ENCODE data around the gene IMPDH2.

The IMPDH2 gene

GRCh38 chr3:48985831-48986376 is 43.3 kb downstream of the IMPDH2 start:
- no peak for TF ChIP-seq Cebpa-rat (IDR thresholded peaks at IDR 0.05)
- H3K9ac ChIP-seq = 0 out of 2 replicates have a peak overlapping the region, but pooled peaks have one; percentile 15
- H3K36me3 ChIP-seq = peaks cover 63% of the 10 kb centered on the region

GRCh38 chr3:48984663-48985062 is 44.5 kb downstream of the IMPDH2 start:
- peaks cover 16% of the 10 kb centered on the region for H4K20me1 ChIP-seq
- peaks cover 75% of the 10 kb centered on the region for H3K36me3 ChIP-seq
- no peaks in the 10 kb centered on the region for H3K9me3 ChIP-seq

More at GRCh38 chr3:48985831-48986376, 43.3 kb downstream of the IMPDH2 start:
- Histone ChIP-seq H3K4me1 (peaks cover 23% of the 10 kb centered on the region), H3K4me2 (no peak overlapping the region), H3K9me3 (no peaks in the 10 kb centered on the region), H4K20me1 (peaks cover 16% of the 10 kb centered on the region), H3K27me3 (peaks cover 20% of the 10 kb centered on the region; the same call in 1 of the 2 replicates), H3K27ac (no peak overlapping the region), H3K4me3 (no peak overlapping the region)

GRCh38 chr3:48983096-48983495 is 46.1 kb downstream of the IMPDH2 start:
- Histone ChIP-seq H4K20me1 (peaks cover 16% of the 10 kb centered on the region), H3K36me3 (peaks cover 90% of the 10 kb centered on the region)

More at GRCh38 chr3:48984663-48985062, 44.5 kb downstream of the IMPDH2 start:
- Histone ChIP-seq H3K27ac (no peak overlapping the region), H3K9ac (no peak overlapping the region), H3K27me3 (peaks cover 8% of the 10 kb centered on the region; the same call in 1 of the 2 replicates), H3K4me1 (peaks cover 17% of the 10 kb centered on the region), H3K4me3 (no peak overlapping the region), H3K4me2 (no peak overlapping the region)
- no peak for TF ChIP-seq Cebpa-rat (IDR thresholded peaks at IDR 0.05)

GRCh38 chr3:48982686-48983085 is 46.5 kb downstream of the IMPDH2 start:
- no peak overlapping the region for H3K4me2 ChIP-seq
- peaks cover 16% of the 10 kb centered on the region for H4K20me1 ChIP-seq
- peaks cover 94% of the 10 kb centered on the region for H3K36me3 ChIP-seq
- TF ChIP-seq Cebpa-rat (IDR thresholded peaks at IDR 0.05) = no peak
- H3K9me3 ChIP-seq = no peaks in the 10 kb centered on the region
- no peaks in the 10 kb centered on the region for H3K27me3 ChIP-seq
- H3K4me3 ChIP-seq = no peak overlapping the region
- no peaks in the 10 kb centered on the region for H3K4me1 ChIP-seq
- no peak overlapping the region for H3K27ac ChIP-seq
- no peak overlapping the region for H3K9ac ChIP-seq

More at GRCh38 chr3:48983096-48983495, 46.1 kb downstream of the IMPDH2 start:
- Histone ChIP-seq H3K4me1 (peaks cover 2% of the 10 kb centered on the region), H3K9ac (no peak overlapping the region), H3K9me3 (no peaks in the 10 kb centered on the region), H3K4me3 (no peak overlapping the region), H3K27ac (no peak overlapping the region), H3K27me3 (no peaks in the 10 kb centered on the region), H3K4me2 (no peak overlapping the region)
- TF ChIP-seq Cebpa-rat (IDR thresholded peaks at IDR 0.05) = no peak

GRCh38 chr3:48982016-48982415 is 47.2 kb downstream of the IMPDH2 start:
- no peak overlapping the region for H3K9ac ChIP-seq
- H3K27ac ChIP-seq = no peak overlapping the region
- no peaks in the 10 kb centered on the region for H3K4me1 ChIP-seq
- H3K4me3 ChIP-seq = no peak overlapping the region
- no peaks in the 10 kb centered on the region for H3K27me3 ChIP-seq
- H3K4me2 ChIP-seq = no peak overlapping the region
- H3K9me3 ChIP-seq = no peaks in the 10 kb centered on the region
- TF ChIP-seq Cebpa-rat (IDR thresholded peaks at IDR 0.05) = no peak
- H3K36me3 ChIP-seq = peaks cover 99% of the 10 kb centered on the region
- H4K20me1 ChIP-seq = peaks cover 16% of the 10 kb centered on the region

DNA sequence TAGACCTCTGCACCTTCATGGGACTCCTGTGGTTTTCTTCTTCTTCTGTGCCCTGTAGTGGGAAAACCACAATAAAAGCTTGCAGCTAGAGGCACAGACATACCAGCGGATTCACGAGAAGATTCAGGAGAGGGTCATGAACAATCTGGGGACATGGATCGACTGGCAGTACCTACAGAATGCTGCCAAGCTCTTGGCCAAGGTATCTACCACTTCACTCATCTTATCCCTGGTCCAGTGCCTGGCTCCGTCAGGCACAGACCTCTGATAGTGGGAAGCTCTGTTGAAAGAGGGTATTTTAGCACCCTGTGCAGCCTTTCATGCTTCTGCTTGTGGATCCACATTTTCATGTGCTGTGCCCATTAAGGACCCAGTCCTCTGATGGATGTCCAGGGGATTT is 48.9 kb downstream of the IMPDH2 start:
- Histone ChIP-seq H3K27me3 (no peaks in the 10 kb centered on the region), H3K4me2 (no peak overlapping the region), H3K4me1 (no peaks in the 10 kb centered on the region), H3K27ac (no peak overlapping the region), H3K4me3 (no peak overlapping the region), H3K36me3 (peaks cover 99% of the 10 kb centered on the region), H3K9me3 (no peaks in the 10 kb centered on the region), H4K20me1 (peaks cover 16% of the 10 kb centered on the region; the same call in 1 of the 2 replicates), H3K9ac (no peak overlapping the region)
- no peak for TF ChIP-seq Cebpa-rat (IDR thresholded peaks at IDR 0.05)

DNA sequence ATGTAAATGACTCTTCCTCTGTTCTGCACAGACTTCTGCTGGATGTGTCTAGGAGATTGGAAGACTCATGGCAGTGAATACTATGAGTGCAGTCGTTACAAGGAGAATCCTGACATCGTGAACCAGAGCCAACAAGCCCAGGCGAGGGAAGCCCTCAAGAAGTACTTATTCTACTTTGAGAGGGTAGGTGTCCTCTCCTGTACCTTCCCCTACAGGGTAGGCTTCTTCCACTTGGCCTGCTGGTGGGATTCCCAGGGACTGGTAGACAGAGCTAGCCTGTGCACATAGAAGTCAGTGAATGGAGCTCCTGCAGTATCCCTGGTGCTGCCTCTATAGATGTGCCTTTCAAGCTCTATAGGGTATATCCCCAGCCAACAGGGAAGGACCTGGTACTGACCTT is 49.7 kb downstream of the IMPDH2 start:
- H3K27ac ChIP-seq = no peak overlapping the region
- peaks cover 19% of the 10 kb centered on the region for H4K20me1 ChIP-seq
- H3K27me3 ChIP-seq = no peaks in the 10 kb centered on the region
- peaks cover 99% of the 10 kb centered on the region for H3K36me3 ChIP-seq
- no peak overlapping the region for H3K4me3 ChIP-seq
- no peak overlapping the region for H3K9ac ChIP-seq
- TF ChIP-seq Cebpa-rat (IDR thresholded peaks at IDR 0.05) = no peak
- no peak overlapping the region for H3K4me2 ChIP-seq
- no peaks in the 10 kb centered on the region for H3K4me1 ChIP-seq
- H3K9me3 ChIP-seq = no peaks in the 10 kb centered on the region
